Activated gamma-delta T cell treated with Interleukin-2 at 50 U/mL for 16 hours (primary cell): Measurements from ENCODE around the gene NQO2.
A peak's percentile ranks its signal among the peaks of the same experiment; 100 is the strongest.

ENCODE experiments used
- DNase-seq: peaks from one replicate; pipeline ENCODE4 v3.0.0-alpha.2; 2020

Gene NQO2, protein sequence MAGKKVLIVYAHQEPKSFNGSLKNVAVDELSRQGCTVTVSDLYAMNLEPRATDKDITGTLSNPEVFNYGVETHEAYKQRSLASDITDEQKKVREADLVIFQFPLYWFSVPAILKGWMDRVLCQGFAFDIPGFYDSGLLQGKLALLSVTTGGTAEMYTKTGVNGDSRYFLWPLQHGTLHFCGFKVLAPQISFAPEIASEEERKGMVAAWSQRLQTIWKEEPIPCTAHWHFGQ

GRCh38 chr6:2999618-3000557 is at the start of gene NQO2:
TSS of gene NQO2 (plus strand) at chr6:2999894. CDS start at chr6:3006553, 6,659 bp downstream.
- DNase-seq: peak; percentile 91

- DNase-seq: no peak
These were observed 49.0 kb upstream of the NQO2 start for GRCh38 chr6:2950713-2951112.

DNA sequence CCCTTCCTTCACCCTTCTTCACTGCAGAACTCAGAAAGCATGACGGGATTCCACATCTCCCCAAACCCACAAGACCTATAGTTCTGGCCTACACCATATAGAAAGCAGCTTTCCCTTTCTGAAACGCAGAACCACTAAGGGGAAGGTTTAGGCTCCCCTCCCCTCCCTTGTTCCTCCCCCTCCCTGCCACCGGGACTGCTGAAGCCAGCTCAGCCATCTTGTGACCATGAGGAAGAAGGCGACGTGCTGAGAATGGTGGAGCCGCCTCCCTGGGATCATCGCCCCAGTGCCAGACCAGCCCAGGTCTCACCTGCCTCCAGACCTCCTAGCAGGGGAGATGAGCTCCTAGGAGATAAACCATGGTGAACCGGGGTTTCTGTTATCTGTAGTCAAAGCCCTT is 48.0 kb upstream of the NQO2 start:
- DNase-seq: no peak

DNA sequence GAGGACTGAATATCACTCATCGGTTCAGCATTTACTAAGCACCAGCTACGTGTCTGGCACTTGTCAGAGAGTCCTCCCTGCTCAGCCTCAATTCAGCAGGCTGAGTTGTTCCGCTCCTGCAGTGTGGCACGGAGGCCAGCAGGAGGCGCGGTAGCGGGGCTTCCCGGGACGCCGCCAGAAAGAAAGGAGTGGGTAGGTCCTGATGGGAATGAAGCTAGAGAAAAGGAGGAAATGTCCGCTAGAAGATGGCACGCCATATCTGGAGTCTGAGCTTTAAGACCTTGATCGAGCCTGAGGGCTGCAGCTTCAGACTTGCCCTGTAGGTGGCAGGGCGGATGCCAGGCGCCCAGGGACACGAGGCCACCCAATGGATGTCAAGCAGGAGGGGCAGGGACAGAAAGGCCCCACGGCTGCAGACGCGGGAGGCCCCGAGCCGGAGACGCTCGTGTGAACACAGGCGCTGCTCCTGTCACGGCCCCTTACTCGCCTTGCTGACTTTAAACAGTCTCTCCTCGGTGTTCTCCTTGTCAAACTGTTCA is 47.1 kb upstream of the NQO2 start:
- DNase-seq: peak; percentile 35

DNA sequence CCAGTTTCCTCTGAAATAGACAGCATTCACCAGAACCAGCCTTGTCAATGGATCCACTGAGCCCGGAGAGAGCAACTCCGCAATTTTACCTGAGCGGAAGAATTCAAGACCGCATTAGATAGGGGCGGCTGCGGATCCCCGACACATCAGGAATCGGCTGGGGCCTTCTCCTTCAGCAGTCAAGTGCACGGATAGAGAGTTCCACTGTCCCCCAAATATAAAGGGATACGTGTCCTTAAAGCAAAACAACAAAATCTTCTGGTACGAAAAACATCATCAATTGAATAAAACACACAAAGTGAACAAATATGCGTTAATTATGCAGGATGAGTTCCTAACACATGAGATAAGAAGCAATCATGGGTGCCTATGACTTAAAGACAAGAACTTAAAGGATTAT is 46.6 kb upstream of the NQO2 start:
- no peak for DNase-seq

GRCh38 chr6:2956930-2957685 is 42.6 kb upstream of the NQO2 start:
- DNase-seq: no peak

- no peak for DNase-seq
These were observed 41.9 kb upstream of the NQO2 start for GRCh38 chr6:2957696-2958330.

DNA sequence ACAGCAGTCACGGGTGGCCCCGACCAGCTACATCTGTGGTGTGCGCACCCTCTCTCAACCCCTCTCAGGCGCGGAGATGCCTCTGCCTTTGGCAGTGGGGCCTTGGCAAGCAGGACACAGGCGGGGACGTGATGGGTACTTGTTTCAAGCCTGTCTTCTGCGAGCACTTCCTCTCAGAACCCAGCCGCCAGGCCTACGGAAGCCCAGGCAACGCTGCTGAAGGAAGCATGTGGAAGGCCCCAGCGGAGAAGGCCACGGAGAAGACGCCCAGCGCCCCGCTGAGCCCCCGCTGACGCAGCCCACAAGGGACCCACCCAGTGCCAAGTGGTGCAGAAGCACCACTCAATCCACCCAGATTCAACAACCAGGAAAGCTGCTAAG is 41.4 kb upstream of the NQO2 start:
- DNase-seq: no peak

GRCh38 chr6:2958776-2959175 is 40.9 kb upstream of the NQO2 start:
- DNase-seq: no peak

DNA sequence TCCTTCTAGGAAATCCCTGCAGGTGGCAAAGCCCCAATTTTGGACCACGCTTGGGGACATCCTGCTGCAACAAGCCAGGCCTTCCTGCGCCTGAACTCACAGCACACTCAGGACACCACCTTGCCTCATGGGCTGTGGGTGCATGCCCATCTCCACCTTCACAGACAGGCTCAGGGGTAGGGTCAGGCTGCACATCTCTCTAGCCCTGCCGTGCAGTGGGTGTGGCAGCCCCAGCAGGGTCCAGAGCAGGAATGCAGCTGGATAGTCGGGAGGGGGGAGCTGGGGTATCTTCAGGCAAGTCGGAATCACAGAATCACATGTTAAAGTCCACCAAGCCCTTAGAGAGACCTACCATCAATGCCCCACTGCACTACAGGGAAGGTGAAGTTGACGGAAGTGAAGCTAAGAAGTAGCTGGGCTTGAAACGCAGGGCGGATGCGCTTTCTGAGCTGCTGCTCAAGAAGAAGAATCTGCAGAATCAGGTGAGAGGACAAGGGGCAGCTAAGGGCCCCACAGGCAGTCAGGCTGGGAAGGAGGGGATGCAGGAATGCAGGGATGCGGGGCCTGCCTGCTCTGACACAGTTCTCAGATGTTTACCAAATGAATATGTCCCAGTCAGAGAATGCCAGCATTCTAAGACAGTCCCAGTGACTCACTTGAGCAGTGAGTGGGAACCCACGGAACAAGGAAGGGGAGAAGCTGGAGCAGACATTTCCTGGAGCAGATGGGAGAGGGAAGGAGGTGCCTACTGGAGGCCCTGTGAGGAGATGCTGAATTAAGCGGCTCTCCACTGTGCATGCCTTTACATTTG is 39.6 kb upstream of the NQO2 start:
- DNase-seq: no peak

GRCh38 chr6:2960935-2961334 is 38.8 kb upstream of the NQO2 start:
- DNase-seq: no peak

- DNase-seq: no peak
These were observed 38.2 kb upstream of the NQO2 start for GRCh38 chr6:2961506-2961905.

GRCh38 chr6:2962004-2962403 is 37.7 kb upstream of the NQO2 start:
- DNase-seq: no peak

DNA sequence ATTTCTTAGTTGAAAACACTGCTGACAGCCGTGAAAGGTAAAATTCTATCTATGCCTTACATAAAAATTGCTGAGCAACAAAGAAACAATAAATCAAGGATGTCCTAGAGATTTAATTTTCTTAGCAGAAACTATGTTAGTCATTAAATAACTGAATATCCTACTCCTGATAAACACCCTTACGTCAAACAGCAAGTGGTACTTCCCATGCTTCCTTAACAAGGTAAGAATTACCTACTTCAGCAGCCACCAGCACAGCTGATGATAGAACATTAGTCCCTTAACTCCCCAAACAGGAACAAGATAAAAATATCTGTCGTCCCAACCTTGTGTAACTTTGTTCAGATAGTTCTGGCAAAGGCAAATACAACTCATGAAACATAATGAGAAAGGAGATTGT is 37.1 kb upstream of the NQO2 start:
- no peak for DNase-seq

DNA sequence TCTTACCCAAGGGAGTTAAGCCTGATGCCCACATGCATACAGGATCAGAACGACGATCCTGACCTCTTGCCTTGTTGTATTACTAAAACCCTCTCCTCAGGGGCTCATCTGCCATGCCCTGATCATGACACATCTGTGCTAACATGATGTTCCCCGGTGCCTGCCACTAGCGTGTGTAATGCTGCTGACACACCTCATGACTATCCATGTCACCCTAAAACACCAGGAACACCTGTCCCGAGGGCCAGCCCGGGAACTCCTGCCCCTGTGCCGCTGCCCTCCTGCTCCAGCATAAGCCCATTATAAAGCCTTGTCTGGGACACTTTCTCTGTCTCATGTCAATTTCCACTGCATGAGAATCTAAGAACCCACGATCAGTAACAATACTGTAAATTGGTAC is 35.9 kb upstream of the NQO2 start:
- no peak for DNase-seq

DNA sequence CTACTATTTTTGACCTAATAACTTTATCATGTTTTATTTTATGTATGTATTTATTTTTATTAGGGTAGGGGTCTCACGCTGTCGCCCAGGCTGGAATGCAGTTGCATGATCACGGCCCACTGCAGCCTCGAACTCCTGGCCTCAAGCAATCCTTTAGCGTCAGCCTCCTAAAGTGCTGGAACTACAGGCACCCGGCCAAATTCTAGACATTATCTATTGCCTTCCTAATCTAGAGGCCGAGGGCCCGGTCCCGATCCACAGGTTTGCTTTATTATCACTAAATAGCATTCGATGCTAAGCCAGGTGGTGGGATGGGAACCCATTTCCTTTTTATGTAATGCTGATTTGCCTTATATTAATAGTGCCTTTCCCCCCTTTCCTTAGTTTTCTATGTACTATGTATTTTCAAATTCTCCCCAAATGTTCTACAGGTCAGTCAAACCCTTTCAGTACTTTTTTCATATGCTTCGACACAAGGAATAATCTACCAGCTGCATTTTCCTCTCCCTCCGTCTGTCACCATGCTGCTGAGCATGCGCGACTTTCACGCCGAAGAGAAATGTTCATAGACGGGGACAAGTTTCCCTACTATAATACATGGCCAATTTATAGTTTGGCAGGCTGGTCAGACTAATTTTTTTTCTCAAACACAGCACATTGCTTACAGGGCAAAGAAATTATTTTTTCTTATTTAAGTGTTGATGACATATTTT is 34.7 kb upstream of the NQO2 start:
- DNase-seq: no peak

DNA sequence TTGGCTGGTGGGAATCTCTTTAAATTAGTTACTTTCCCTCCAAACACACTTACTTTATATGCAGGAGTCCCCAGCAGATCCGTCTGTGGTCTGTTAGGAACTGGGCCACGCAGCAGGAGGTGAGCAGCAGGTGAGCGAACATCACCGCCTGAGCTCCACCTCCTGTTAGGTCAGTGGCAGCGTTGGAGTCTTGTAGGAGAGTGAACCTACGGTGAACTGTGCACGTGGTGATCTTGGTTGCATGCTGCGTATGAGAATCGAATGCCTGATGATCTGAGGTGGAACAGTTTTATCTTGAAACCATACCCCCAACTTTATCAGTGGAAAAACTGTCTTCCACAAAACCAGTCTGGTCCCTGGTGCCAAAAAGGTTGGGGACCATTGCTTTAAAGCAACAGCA is 33.3 kb upstream of the NQO2 start:
- no peak for DNase-seq

GRCh38 chr6:2967936-2968335 is 31.8 kb upstream of the NQO2 start:
- no peak for DNase-seq

DNA sequence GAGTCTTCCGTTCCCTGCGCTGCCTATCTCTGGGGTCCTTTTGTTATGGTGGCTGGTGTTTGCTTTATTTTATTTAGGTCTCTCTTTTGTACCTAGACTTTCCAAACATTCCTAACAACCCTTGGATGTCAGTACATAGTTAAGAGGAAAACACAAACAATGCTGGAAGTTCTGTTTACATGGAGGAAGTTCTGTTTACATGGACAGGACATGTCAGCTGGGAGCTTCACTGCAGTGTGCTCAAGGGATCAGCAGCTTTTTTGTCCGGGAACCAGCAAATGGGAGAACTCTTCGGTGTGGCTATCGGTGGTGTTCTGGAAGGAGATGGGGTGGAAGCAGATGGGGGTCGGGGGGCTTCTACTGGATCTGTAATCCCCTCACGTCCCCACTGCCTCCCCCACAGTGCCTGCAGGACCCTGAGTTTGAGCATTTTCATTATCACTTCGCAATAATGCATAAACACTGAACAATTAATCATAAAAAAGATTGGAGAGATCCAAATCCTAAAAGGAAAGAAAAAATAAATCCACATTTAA is 31.0 kb upstream of the NQO2 start:
- DNase-seq: no peak

DNA sequence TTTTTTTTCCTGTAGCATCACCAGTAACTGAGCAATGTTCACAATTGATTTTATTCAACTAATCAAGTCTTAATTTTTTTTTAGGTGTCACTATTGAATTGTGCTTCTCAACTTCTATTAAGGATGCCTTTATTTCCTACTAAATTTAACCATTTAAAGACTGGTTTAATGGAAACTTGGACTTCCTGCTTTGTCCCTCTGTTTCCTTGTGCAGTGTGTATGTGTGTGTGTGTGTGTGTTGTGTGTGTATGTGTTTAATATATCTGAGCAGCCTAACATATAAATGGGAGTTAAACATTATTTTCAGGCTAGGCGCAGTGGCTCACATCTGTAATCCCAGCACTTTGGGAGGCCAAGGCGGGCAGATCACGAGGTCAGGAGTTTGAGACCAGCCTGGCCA is 30.1 kb upstream of the NQO2 start:
- no peak for DNase-seq
